WTC11 (cell line): Measurements from ENCODE around the gene CAMP. TPM values are rescaled to one million over a fixed set of nuclear protein-coding genes. Genes with fewer than 3 reads are reported as not detected.
A peak's percentile ranks its signal among the peaks of the same experiment; 100 is the strongest.

Experiments used
- ATAC-seq: fragments of 200-7000 bp; cut with Tn5 transposase; 2 replicates; pipeline ENCODE4 v1.10.0; 2021; ENCODE audit warnings: mild to moderate bottlenecking, moderate library complexity
- CTCF ChIA-PET: fragments of 300-600 bp; sonication (Branson Sonifier 250); formaldehyde crosslinking; loops from one replicate; lab custom pipeline; 2021; ENCODE audit warnings: antibody characterized with exemption; lab: Charles Lee
- POLR2A ChIA-PET: fragments of 350-600 bp; sonication (Branson Sonifier 250); formaldehyde crosslinking; loops from one replicate; lab custom pipeline; 2021; ENCODE audit warnings: antibody characterized with exemption; lab: Charles Lee
- DNase-seq: peaks from one replicate; pipeline ENCODE4 v3.0.0; 2021; ENCODE audit warnings: low spot score
- H3K27ac Mint-ChIP-seq: 2 replicates; pipeline ENCODE4 v1.8.0; 2021; ENCODE audit warnings: mixed read lengths
- H3K27me3 Mint-ChIP-seq: 2 replicates; pipeline ENCODE4 v1.8.0; 2021; ENCODE audit warnings: low read depth, mild to moderate bottlenecking, moderate library complexity, mixed read lengths
- H3K36me3 Mint-ChIP-seq: 2 replicates; pipeline ENCODE4 v1.8.0; 2021; ENCODE audit warnings: mixed read lengths
- H3K4me1 Mint-ChIP-seq: 2 replicates; pipeline ENCODE4 v1.8.0; 2022; ENCODE audit warnings: mixed read lengths
- H3K4me3 Mint-ChIP-seq: 2 replicates; pipeline ENCODE4 v1.8.0; 2021; ENCODE audit warnings: mild to moderate bottlenecking, moderate library complexity, mixed read lengths
- H3K9me3 Mint-ChIP-seq: 2 replicates; pipeline ENCODE4 v1.8.0; 2021; ENCODE audit warnings: mixed read lengths
- ATF1 ChIP-seq: sonication (generic); formaldehyde crosslinking; IDR thresholded peaks from 2 replicates; pipeline ENCODE4 v1.8.1; 2023; ENCODE audit warnings: mild to moderate bottlenecking, moderate library complexity, missing genetic modification reagents
- CREB1 ChIP-seq: sonication (generic); formaldehyde crosslinking; IDR thresholded peaks from 2 replicates; pipeline ENCODE4 v1.8.0; 2023; ENCODE audit warnings: mild to moderate bottlenecking, missing genetic modification reagents
- FOXJ3 ChIP-seq: sonication (generic); formaldehyde crosslinking; IDR thresholded peaks from 2 replicates; pipeline ENCODE4 v1.9.0; 2021; ENCODE audit warnings: missing genetic modification reagents, mild to moderate bottlenecking, borderline replicate concordance
- FOXP1 ChIP-seq: sonication (generic); formaldehyde crosslinking; IDR thresholded peaks from 2 replicates; pipeline ENCODE4 v1.8.0; 2022; ENCODE audit warnings: missing genetic modification reagents, mild to moderate bottlenecking, moderate library complexity, borderline replicate concordance
- GTF2I ChIP-seq: fragments of 250-450 bp; sonication (Bioruptor Pico); conservative IDR thresholded peaks from 2 replicates; pipeline ENCODE4 v1.4.0; 2021; ENCODE audit warnings: mild to moderate bottlenecking
- MYBL2 ChIP-seq: sonication (generic); formaldehyde crosslinking; IDR thresholded peaks from 2 replicates; pipeline ENCODE4 v1.8.1; 2023; ENCODE audit warnings: mild to moderate bottlenecking, moderate library complexity, missing genetic modification reagents
- NFATC4 ChIP-seq: fragments of 250-450 bp; sonication (Bioruptor Pico); IDR thresholded peaks from 2 replicates; pipeline ENCODE4 v1.9.0; 2021; ENCODE audit warnings: mild to moderate bottlenecking
- NFYB ChIP-seq: sonication (generic); formaldehyde crosslinking; conservative IDR thresholded peaks from 2 replicates; pipeline ENCODE4 v1.8.0; 2022; ENCODE audit warnings: low read depth, missing genetic modification reagents
- RORB ChIP-seq: fragments of 250-450 bp; sonication (Bioruptor Pico); IDR thresholded peaks from 2 replicates; pipeline ENCODE4 v1.9.0; 2021; ENCODE audit warnings: mild to moderate bottlenecking
- SMAD4 ChIP-seq: sonication (generic); formaldehyde crosslinking; IDR thresholded peaks from 2 replicates; pipeline ENCODE4 v1.8.0; 2022; ENCODE audit warnings: mild to moderate bottlenecking, missing genetic modification reagents
- SOX15 ChIP-seq: fragments of 250-450 bp; sonication (Bioruptor Pico); IDR thresholded peaks from 2 replicates; pipeline ENCODE4 v1.9.0; 2021; ENCODE audit warnings: mild to moderate bottlenecking
- ZNF219 ChIP-seq: sonication (generic); formaldehyde crosslinking; IDR thresholded peaks from 2 replicates; pipeline ENCODE4 v1.8.0; 2023; ENCODE audit warnings: missing genetic modification reagents, mild to moderate bottlenecking, borderline replicate concordance
- total RNA-seq: library from RNA; stranded (reverse); gene quantifications from 3 replicates; pipeline ENCODE4 v1.2.3, GENCODE V29; 2021
- TF ChIP-seq, protein P1 (sequence below): fragments of 250-450 bp; sonication (Bioruptor Pico); IDR thresholded peaks from 2 replicates; pipeline ENCODE4 v1.9.0; 2021; ENCODE audit warnings: mild to moderate bottlenecking
- TF ChIP-seq, protein P2 (sequence below): sonication (generic); formaldehyde crosslinking; IDR thresholded peaks from 2 replicates; pipeline ENCODE4 v1.8.1; 2023; ENCODE audit warnings: mild to moderate bottlenecking, moderate library complexity, missing genetic modification reagents
- TF ChIP-seq, protein P3 (sequence below): sonication (generic); formaldehyde crosslinking; IDR thresholded peaks from 2 replicates; pipeline ENCODE4 v1.8.0; 2023; ENCODE audit warnings: missing genetic modification reagents
- TF ChIP-seq, protein P4 (sequence below): sonication (generic); formaldehyde crosslinking; IDR thresholded peaks from 2 replicates; pipeline ENCODE4 v1.8.1; 2022; ENCODE audit warnings: mild to moderate bottlenecking, missing genetic modification reagents, moderate library complexity, borderline replicate concordance
- TF ChIP-seq, protein P5 (sequence below): sonication (generic); formaldehyde crosslinking; IDR thresholded peaks from 2 replicates; pipeline ENCODE4 v1.8.1; 2023; ENCODE audit warnings: mild to moderate bottlenecking, missing genetic modification reagents
- TF ChIP-seq, protein P6 (sequence below): fragments of 250-450 bp; sonication (Bioruptor Pico); IDR thresholded peaks from 2 replicates; pipeline ENCODE4 v1.9.0; 2021; ENCODE audit warnings: moderate library complexity, mild to moderate bottlenecking, inconsistent platforms, borderline replicate concordance

The CAMP gene
- total RNA-seq, 1 experiment from 2014 or later, result not detected

DNA sequence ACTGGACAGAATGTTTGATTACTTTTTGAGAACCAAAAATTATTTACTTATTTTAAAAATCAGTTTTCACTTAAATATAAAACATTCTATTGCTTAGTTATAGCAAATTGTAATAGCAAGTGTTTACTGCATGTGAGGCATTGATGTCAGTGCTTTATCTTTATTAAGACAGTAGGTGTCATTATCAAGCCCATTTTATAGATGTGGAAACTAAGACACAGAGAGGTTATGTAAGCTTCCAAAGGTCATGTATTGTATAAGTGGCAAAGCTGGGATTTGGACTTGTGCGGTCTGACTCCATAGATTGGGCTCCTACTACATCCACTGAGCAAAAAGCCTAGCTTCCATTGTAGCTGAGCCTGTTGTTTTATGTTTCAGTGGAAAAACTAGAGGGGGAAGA, 35.2 kb downstream of the CAMP start:
- DNase-seq (no peak), ATAC-seq (no peak)
- Mint-ChIP-seq H3K27me3 (no peaks in the 10 kb centered on the region), H3K4me3 (no peak overlapping the region), H3K9me3 (peaks cover 10% of the 10 kb centered on the region), H3K4me1 (no peaks in the 10 kb centered on the region), H3K36me3 (peaks cover 84% of the 10 kb centered on the region), H3K27ac (no peak overlapping the region)
- POLR2A ChIA-PET, result no interaction called here
- CTCF ChIA-PET, result no interaction called here
- TF ChIP-seq, protein P1, sequence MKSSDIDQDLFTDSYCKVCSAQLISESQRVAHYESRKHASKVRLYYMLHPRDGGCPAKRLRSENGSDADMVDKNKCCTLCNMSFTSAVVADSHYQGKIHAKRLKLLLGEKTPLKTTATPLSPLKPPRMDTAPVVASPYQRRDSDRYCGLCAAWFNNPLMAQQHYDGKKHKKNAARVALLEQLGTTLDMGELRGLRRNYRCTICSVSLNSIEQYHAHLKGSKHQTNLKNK (CRISPR knock-in tag), result no peak
- TF ChIP-seq, protein P2, sequence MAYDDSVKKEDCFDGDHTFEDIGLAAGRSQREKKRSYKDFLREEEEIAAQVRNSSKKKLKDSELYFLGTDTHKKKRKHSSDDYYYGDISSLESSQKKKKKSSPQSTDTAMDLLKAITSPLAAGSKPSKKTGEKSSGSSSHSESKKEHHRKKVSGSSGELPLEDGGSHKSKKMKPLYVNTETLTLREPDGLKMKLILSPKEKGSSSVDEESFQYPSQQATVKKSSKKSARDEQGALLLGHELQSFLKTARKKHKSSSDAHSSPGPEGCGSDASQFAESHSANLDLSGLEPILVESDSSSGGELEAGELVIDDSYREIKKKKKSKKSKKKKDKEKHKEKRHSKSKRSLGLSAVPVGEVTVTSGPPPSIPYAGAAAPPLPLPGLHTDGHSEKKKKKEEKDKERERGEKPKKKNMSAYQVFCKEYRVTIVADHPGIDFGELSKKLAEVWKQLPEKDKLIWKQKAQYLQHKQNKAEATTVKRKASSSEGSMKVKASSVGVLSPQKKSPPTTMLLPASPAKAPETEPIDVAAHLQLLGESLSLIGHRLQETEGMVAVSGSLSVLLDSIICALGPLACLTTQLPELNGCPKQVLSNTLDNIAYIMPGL, result no peak
- TF ChIP-seq, protein P3, sequence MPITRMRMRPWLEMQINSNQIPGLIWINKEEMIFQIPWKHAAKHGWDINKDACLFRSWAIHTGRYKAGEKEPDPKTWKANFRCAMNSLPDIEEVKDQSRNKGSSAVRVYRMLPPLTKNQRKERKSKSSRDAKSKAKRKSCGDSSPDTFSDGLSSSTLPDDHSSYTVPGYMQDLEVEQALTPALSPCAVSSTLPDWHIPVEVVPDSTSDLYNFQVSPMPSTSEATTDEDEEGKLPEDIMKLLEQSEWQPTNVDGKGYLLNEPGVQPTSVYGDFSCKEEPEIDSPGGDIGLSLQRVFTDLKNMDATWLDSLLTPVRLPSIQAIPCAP (CRISPR knock-in tag), result no peak
- TF ChIP-seq FOXJ3 (CRISPR knock-in tag) (no peak), ATF1 (CRISPR knock-in tag) (no peak), FOXP1 (CRISPR knock-in tag) (no peak), ZNF219 (CRISPR knock-in tag) (no peak), NFATC4 (CRISPR knock-in tag) (no peak), SOX15 (no peak)
- TF ChIP-seq, protein P4, sequence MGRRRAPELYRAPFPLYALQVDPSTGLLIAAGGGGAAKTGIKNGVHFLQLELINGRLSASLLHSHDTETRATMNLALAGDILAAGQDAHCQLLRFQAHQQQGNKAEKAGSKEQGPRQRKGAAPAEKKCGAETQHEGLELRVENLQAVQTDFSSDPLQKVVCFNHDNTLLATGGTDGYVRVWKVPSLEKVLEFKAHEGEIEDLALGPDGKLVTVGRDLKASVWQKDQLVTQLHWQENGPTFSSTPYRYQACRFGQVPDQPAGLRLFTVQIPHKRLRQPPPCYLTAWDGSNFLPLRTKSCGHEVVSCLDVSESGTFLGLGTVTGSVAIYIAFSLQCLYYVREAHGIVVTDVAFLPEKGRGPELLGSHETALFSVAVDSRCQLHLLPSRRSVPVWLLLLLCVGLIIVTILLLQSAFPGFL (CRISPR knock-in tag), result no peak

DNA sequence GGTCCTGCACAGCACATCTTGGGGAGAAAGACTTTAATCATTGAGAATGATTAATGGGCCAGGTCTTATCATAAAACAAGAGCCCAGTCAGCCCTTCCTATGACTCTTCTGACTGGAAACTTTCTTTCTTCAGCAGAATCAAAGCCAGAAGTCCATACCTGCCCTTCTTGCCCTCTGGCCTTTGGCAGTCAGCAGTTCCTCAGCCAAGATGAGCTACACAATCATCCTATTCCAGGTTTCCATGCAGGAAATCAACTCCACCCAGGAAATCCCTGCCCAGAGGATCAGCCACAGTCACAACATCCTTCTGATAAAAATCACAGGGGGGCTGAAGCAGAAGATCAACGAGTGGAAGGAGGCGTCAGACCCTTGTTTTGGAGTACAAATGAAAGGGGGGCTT, 44.5 kb downstream of the CAMP start:
- no peaks in the 10 kb centered on the region for H3K27me3 Mint-ChIP-seq
- TF ChIP-seq SOX15 (no peak), ATF1 (CRISPR knock-in tag) (no peak), SMAD4 (no peak), CREB1 (no peak), GTF2I (CRISPR knock-in tag) (no peak), MYBL2 (CRISPR knock-in tag) (no peak), RORB (no peak), NFYB (CRISPR knock-in tag) (no peak)
- TF ChIP-seq, protein P5, sequence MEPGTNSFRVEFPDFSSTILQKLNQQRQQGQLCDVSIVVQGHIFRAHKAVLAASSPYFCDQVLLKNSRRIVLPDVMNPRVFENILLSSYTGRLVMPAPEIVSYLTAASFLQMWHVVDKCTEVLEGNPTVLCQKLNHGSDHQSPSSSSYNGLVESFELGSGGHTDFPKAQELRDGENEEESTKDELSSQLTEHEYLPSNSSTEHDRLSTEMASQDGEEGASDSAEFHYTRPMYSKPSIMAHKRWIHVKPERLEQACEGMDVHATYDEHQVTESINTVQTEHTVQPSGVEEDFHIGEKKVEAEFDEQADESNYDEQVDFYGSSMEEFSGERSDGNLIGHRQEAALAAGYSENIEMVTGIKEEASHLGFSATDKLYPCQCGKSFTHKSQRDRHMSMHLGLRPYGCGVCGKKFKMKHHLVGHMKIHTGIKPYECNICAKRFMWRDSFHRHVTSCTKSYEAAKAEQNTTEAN (CRISPR knock-in tag), result no peak
- TF ChIP-seq, protein P6, sequence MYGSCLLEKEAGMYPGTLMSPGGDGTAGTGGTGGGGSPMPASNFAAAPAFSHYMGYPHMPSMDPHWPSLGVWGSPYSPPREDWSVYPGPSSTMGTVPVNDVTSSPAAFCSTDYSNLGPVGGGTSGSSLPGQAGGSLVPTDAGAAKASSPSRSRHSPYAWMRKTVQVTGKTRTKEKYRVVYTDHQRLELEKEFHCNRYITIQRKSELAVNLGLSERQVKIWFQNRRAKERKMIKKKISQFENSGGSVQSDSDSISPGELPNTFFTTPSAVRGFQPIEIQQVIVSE, result no peak
- POLR2A ChIA-PET, result no interaction called here
- no peak overlapping the region for H3K4me3 Mint-ChIP-seq
- CTCF ChIA-PET, result interaction anchor here (0.9 kb wide), 1 partner anchor 73 kb away, joined by 3 read pairs; no protein-coding TSS in a partner anchor
- DNase-seq (no peak), ATAC-seq (no peak)
- H3K27ac Mint-ChIP-seq, result peak overlapping the region; percentile 39; the same call in 1 of the 2 replicates
- peaks cover 85% of the 10 kb centered on the region for H3K36me3 Mint-ChIP-seq
- H3K4me1 Mint-ChIP-seq, result no peaks in the 10 kb centered on the region
- peaks cover 38% of the 10 kb centered on the region for H3K9me3 Mint-ChIP-seq
